Fibroblast of skin of back (primary cell): ENCODE measurements around the gene DNAL4.
"Not testable (repeated sequence)": the region's sequence is repeated elsewhere in the genome, so short reads cannot be mapped to it uniquely, and the experiment has no call there.

ENCODE experiments used
- DNase-seq: peaks from one replicate; pipeline ENCODE4 v3.0.0-alpha.2; 2013

DNAL4 gene

GRCh38 chr22:38826801-38827200, 32.9 kb upstream of the DNAL4 start:
- DNase-seq: no peak

DNA sequence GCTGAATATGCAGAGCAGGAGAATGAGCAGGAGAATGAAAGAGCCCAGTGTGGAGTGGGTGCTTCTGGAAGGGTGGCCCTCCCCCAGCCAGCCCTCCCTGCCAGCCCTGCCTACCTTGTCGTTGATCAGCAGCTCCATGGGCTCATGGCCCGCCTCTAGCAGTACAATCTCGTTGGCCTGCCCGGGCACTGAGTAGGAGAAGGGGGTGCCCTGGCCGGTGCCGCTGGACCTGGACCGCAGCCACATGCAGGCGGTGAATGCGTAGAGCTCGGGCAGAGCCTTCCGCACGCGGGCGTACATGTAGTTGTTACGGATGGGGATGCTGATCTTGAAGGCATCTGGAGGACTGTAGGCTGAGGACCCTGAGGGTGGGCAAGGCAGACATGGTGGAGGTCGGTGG, 32.4 kb upstream of the DNAL4 start:
- no peak for DNase-seq

DNA sequence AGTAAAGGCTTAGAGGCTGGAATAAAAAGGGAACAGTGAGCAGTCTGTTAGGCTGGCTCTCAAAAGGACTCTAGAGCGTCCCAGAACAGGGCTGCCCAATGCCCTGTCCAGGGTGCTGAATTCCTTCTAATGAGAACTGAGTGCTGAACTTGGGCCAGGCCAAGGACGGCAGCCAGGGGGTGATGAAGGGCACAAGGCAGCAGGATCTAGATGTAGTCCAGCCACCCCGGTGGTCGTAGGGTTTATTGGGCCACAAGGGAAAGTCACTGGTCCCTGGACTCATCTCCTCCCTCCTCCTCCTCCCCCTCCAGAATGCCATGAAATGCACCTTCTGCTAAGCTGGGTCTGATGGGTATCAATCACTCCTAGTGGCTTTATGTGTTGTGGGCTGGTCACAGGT, 30.6 kb upstream of the DNAL4 start:
- peak; percentile 81 for DNase-seq

DNA sequence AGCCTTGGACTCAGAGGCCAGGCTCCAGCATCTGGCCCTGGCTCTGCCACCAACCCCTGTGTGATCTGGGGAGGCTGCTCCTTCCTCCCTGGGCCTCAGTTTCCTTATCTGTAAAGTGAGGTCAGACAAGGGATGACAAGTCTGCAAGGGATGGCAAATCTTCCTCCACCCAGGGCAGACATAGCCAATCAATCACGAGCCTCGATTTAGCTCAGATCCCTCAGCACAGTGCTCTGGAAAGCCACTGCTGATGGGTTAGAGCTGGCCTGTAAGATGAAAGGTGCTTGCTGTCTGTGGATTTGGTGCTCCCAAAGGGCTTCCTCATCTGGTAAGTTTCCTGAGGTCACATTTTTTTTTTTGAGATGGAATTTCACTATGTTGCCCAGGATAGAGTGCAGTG, 29.7 kb upstream of the DNAL4 start:
- no peak for DNase-seq

GRCh38 chr22:38823076-38823475, 29.1 kb upstream of the DNAL4 start:
- no peak for DNase-seq

DNA sequence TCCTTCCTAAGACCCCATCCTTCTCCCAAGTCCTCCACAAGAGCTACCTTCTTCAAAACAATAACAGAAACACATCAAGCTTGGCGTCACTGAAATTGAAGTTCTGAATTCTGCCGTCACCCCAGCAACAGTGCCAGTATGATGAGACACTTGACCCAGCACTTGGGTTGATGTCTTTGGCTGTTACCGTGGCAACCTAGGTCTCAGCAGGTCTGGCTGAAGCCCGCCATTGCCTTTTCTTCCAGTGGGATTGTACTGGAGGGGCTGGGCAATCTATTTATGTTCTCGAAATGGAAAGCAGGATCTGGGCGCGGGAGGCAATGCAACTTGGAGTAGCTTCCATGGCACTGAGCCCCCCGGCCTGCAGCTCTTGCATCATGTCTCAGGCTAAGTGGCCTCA, 26.1 kb upstream of the DNAL4 start:
- DNase-seq: no peak

DNA sequence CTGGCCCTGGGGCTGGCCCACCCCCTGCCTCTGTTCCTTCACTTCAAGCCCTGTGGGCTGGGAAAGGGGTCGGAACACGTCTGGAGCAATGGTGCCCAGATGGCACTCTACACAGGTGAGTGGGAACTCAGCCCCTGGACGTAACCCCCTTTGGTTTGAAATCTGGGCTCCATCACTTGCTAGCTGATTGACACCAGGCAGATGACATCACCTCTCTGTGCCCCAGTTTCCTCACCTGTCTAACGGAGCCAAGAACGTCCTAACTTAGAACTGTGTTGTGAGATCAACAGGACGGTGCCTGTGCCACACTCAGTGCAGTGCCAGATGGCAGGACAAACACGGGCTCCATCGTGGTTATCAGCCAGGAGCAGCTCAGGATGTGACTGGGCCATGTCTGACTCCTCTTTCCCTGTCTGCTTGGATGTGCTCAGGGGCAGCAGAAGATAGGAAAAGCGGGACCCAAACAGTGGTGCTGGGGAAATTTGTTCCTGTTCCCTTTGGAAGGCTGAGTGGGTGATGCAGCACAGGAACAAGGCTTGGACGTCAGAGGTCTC, 25.5 kb upstream of the DNAL4 start:
- DNase-seq: no peak

- DNase-seq: no peak
These were observed 23.3 kb upstream of the DNAL4 start for GRCh38 chr22:38817196-38817595.

GRCh38 chr22:38815842-38816241, 21.9 kb upstream of the DNAL4 start:
- no peak for DNase-seq

GRCh38 chr22:38811241-38811640, 17.3 kb upstream of the DNAL4 start:
- DNase-seq: no peak

DNA sequence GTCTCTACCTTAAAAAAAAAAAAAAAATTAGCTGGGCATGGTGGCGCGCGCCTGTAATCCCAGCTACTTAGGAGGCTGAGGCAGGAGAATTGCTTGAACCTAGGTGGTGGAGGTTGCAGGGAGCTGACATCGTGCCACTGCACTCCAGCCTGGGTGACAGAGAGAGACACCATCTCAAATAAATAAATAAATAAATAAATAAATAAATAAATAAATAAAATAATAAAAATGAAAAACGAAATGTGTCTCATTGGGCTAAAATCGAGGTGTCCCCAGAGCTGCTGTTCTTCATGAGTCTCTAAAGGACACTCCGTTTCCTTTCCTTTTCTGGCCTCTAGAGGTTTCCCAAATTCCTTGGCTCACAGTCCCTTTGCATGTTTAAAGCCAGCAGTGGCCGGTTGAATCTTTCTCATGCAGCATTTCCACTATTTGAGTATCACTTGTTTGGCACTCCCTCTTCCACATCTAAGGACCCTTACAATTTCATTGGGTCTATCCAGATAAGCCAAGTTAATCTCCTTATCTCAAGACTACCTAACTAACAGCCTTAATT, 11.2 kb upstream of the DNAL4 start:
- DNase-seq: not testable (repeated sequence)

- peak; percentile 92 for DNase-seq
These were observed 8.8 kb upstream of the DNAL4 start for GRCh38 chr22:38802671-38803121.

DNA sequence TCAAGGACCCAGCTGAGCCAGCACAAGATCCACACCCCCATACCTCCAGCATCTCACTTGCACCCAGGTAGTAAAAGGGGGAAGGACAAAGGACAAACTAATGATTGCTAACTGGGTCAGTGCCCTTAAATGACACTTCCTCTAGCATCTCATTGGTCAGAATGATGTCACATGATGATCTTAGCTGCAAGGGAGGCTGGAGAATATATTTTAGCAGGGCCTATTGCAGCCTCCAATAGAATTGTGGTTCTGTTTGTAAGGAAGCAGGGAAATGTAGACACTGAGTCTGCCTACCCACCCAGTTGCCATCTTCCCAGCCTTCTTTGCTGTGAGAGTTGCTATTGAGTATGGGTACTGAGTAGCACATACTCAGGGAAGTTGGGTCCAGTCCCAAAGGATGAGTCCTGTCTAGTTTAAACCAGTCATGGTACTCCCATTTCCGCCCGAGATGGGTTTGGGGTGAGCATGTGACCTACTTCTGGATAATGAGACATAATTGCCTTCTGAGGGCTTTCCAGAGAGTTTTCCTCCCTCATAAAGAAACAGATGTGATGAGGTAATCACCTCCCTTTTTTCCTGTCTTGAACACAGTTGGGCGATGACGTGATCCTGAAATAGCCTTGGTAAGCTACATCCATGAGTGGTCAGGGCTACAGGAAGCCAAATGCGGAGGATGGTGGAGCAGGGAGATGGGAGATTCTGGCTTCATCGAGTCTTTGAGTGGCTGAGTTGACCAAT, 5.5 kb upstream of the DNAL4 start:
- DNase-seq: no peak

DNA sequence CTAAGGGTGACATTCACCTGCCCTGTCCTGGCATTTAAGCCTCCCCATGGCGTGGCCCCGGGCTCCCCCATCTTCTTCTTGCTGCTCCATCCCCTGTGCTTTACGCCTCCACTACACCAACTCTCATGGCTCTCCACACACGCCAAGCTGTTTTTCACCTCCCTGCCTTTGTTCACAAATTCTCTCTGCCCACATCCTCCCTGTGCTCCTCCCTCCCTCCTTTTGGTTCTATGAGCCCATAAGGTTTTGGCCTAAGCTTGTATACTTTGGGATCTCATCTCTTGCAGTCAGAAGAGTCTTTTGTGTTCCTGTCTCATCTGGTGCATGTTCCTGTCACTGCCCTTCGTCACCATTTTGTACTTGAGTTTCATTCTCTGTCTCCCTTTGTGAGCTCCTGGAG, 4.6 kb upstream of the DNAL4 start:
- no peak for DNase-seq

DNA sequence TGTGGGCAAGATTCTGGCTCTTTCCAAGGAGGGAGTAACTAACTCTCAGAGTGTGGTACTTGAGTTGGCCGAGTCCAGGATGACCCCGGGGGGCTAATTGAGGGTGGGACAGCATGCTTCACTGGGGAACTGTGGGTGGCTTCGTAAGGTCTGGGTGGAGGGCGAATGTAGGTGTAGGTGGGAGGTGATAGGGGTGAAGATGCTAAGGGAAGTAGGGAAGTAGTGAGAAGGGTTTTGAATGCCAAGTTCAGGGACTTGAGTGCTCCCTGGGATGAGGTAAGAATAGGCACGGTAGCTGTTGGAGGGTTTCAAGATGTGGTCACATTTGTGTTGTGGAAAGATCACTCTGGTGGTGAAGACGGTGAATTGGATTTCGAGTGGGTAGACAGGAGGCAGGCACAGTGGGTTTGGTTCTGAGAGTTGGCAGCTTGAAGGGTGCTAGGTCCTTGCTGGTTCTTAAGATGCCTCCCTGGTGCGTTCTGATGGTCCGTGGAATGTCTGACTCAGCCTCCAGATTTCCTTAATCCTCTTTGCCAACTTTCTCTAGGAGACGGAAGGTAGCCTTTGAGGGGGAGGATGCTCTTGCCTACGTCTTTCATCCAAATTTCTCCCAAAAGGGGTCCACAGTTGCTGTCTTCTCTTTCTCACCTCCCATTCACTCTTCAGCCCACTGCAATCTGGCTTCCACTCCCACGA, 2.5 kb upstream of the DNAL4 start:
- no peak for DNase-seq

DNA sequence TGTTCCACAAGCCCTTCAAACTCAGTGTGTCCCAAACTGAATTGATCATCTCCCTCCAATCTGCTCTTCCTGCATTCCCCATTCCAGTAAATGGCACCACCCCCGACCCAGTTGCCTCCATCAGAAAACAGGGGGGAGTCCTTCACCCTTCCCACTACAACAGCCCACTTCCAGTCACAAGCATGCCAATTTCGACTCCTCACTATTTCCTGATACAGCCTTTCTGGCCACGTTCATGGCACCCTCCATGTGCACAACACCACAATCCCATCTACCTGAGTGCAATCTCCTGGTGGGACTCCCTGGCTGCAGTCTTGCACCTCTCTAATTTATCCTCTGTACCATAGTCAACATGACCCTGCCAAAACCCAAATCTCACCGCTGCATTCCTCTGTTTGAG, 1.6 kb upstream of the DNAL4 start:
- DNase-seq: no peak

DNA sequence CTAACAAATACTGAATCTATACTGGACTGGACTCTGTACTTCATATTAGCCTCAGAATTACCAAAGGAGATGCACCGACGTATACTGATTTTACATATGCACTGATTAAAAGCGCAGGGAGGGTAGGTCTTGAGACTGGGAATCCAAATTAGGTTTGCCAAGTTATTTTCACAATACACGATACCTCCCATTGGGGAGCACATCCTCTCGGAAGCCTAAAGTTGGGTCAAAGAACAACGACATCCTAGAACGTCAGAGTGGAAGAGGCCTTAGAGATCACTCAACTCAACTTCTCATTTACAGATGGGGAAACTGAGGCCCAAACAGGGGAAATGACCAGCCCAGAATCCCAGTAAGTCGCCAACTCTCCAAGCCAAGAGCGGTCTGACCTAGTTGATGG, 626 bp downstream of the DNAL4 start:
- no peak for DNase-seq

GRCh38 chr22:38792833-38793232, 1.1 kb downstream of the DNAL4 start:
- no peak for DNase-seq

DNA sequence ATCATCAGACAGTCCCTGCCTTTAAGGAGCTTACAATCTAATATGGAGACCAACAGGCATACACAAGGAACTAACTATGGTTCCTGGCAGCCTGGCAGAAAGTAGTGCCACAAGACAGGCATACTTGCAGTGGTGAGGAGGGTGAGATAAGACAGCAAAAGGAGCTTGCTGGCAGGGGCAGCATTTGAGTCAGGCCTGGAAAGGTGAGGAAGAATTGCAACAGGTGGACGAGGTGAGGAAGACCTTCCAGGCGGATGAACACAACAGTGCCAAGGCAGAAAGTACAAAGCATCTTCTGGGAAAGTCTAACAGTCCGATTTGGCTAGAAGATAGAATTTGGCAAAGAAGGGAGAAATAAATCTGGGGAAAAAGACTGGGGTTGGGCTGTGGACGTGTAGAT, 4.3 kb downstream of the DNAL4 start:
- DNase-seq: no peak

DNA sequence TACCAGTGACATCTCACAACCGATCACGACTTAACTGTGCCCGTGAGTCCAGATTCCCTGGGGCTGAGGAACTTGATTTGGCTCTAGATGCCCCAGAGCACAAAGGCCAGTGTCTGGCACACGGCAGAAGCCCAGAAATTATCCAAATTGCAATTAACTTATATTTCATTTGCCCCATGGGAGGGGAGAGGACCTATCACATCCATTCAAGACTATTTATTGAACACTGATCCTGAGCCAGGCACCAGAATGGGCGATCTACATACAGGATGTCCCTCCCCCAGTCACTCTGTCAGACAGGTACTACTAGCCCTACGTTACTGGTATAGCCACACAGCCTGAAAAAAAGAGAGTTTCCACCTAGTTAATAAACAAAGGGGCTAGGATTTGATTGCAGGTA, 5.1 kb downstream of the DNAL4 start:
- DNase-seq: no peak

- DNase-seq: peak; percentile 90
These were observed 5.7 kb downstream of the DNAL4 start for GRCh38 chr22:38788021-38788816.

- DNase-seq: no peak
These were observed 7.3 kb downstream of the DNAL4 start for GRCh38 chr22:38786631-38787030.

DNA sequence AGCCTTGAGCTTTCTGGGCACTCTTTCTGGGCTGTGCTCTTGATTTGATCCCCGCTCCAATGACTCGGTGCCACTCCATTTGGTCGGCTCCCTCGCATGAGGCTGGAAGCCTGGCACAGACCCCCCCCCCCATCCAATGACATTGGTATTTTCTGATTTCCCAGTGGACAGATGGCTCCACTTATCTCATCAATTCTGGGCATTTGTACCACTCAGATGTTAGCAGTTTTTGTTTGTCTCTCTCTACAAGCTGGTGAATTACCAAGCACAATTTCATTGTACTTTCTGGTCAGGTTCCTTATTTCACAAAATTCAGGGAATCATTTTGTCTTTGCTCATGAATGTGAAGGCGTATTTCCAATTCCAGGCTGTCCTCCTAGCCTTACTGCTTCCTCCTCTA, 9.1 kb downstream of the DNAL4 start:
- no peak for DNase-seq
